Astrocyte (in vitro differentiated cells and primary cell): Measurements from ENCODE around the gene EXPH5. TPM values are rescaled to one million over a fixed set of nuclear protein-coding genes. Genes with fewer than 3 reads are reported as not detected.

Experiments used
- DNase-seq: peaks from one replicate; pipeline ENCODE4 v3.0.0-alpha.2; 2010; ENCODE audit warnings: low read depth
- FAIRE-seq: peaks from 2 replicates; lab custom pipeline; 2011; peaks lifted over from hg19 to GRCh38; lab: Jason Lieb, UNC
- H2AFZ ChIP-seq: 2 replicates; pipeline ENCODE4 v1.6.0; 2012; ENCODE audit warnings: low read depth, low read length, inconsistent platforms
- H3K27ac ChIP-seq: 2 replicates; pipeline ENCODE4 v1.5.1; 2011; ENCODE audit warnings: low read depth, low read length, inconsistent platforms
- H3K27me3 ChIP-seq: 2 replicates; pipeline ENCODE4 v1.6.0; 2011; ENCODE audit warnings: low read length, inconsistent platforms; ENCODE audit not compliant: insufficient read depth
- H3K36me3 ChIP-seq: 2 replicates; pipeline ENCODE4 v1.5.1; 2011; ENCODE audit warnings: low read length, inconsistent platforms; ENCODE audit not compliant: insufficient read depth
- H3K4me1 ChIP-seq: 2 replicates; pipeline ENCODE4 v1.5.1; 2011; ENCODE audit warnings: low read length, inconsistent platforms; ENCODE audit not compliant: insufficient read depth
- H3K4me2 ChIP-seq: 2 replicates; pipeline ENCODE4 v1.6.0; 2012; ENCODE audit warnings: low read length, inconsistent platforms
- H3K4me3 ChIP-seq: 2 replicates; pipeline ENCODE4 v1.5.1; 2011; ENCODE audit warnings: low read depth, mild to moderate bottlenecking, low read length, inconsistent platforms; ENCODE audit not compliant: insufficient read depth
- H3K79me2 ChIP-seq: 2 replicates; pipeline ENCODE4 v1.6.0; 2012; ENCODE audit warnings: mild to moderate bottlenecking, low read length, inconsistent platforms; ENCODE audit not compliant: insufficient read depth
- H3K9ac ChIP-seq: 2 replicates; pipeline ENCODE4 v1.6.0; 2012; ENCODE audit warnings: mild to moderate bottlenecking, low read length, inconsistent platforms
- H3K9me3 ChIP-seq: 2 replicates; pipeline ENCODE4 v1.5.1; 2012; ENCODE audit warnings: low read depth, mild to moderate bottlenecking, low read length, inconsistent platforms; ENCODE audit not compliant: insufficient read depth
- H4K20me1 ChIP-seq: 2 replicates; pipeline ENCODE4 v1.6.0; 2012; ENCODE audit warnings: low read length, inconsistent platforms; ENCODE audit not compliant: insufficient read depth
- H3K27ac Mint-ChIP-seq: one replicate; pipeline ENCODE4 v1.8.0; 2021; ENCODE audit warnings: mild to moderate bottlenecking, mixed read lengths; ENCODE audit not compliant: unreplicated experiment
- H3K27me3 Mint-ChIP-seq: one replicate; pipeline ENCODE4 v1.8.0; 2021; ENCODE audit warnings: low read depth, mixed read lengths; ENCODE audit not compliant: unreplicated experiment
- H3K36me3 Mint-ChIP-seq: one replicate; pipeline ENCODE4 v1.8.0; 2021; ENCODE audit warnings: low read depth, mixed read lengths; ENCODE audit not compliant: unreplicated experiment
- H3K4me1 Mint-ChIP-seq: one replicate; pipeline ENCODE4 v1.8.0; 2021; ENCODE audit warnings: low read depth, mixed read lengths; ENCODE audit not compliant: unreplicated experiment
- H3K4me3 Mint-ChIP-seq: one replicate; pipeline ENCODE4 v1.8.0; 2021; ENCODE audit warnings: mild to moderate bottlenecking, moderate library complexity, mixed read lengths; ENCODE audit not compliant: unreplicated experiment
- H3K9me3 Mint-ChIP-seq: one replicate; pipeline ENCODE4 v1.8.0; 2021; ENCODE audit warnings: mild to moderate bottlenecking, mixed read lengths; ENCODE audit not compliant: unreplicated experiment
- CTCF ChIP-seq: IDR thresholded peaks from 2 replicates; pipeline ENCODE4 v1.5.1; 2011; ENCODE audit warnings: low read depth, mild to moderate bottlenecking, inconsistent platforms, low read length, moderate library complexity; ENCODE audit not compliant: insufficient read depth
- EZH2 ChIP-seq: IDR thresholded peaks from 2 replicates; pipeline ENCODE4 v1.6.1; 2012; ENCODE audit warnings: mild to moderate bottlenecking, low read length, inconsistent platforms; ENCODE audit not compliant: insufficient read depth
- total RNA-seq: library from RNA; stranded (reverse); gene quantifications from 2 replicates; pipeline ENCODE4 v1.2.1, GENCODE V29; 2021

EXPH5 gene
- total RNA-seq, 1 donor from 2014 or later: 7.9 TPM

GRCh38 chr11:108593923-108594434 lies 411 bp upstream of the EXPH5 start:
- H3K27ac Mint-ChIP-seq: no peak overlapping the region

GRCh38 chr11:108592591-108593213 lies 866 bp downstream of the EXPH5 start:
- no peaks in the 10 kb centered on the region for H3K79me2 ChIP-seq
- peaks cover 4% of the 10 kb centered on the region for H3K4me1 ChIP-seq
- Mint-ChIP-seq H3K4me1 (peaks cover 8% of the 10 kb centered on the region), H3K9me3 (no peaks in the 10 kb centered on the region), H3K4me3 (peak overlapping the region; percentile 95), H3K36me3 (no peaks in the 10 kb centered on the region), H3K27me3 (no peaks in the 10 kb centered on the region), H3K27ac (peak overlapping the region; percentile 71)
- peaks cover 17% of the 10 kb centered on the region for H3K27me3 ChIP-seq
- H3K4me2 ChIP-seq: peak overlapping the region; percentile 93
- FAIRE-seq: no peak
- TF ChIP-seq EZH2 (no peak), CTCF (no peak)
- no peaks in the 10 kb centered on the region for H4K20me1 ChIP-seq
- peak overlapping the region; percentile 88 for H2AFZ ChIP-seq
- no peaks in the 10 kb centered on the region for H3K9me3 ChIP-seq
- peak overlapping the region; percentile 78 for H3K4me3 ChIP-seq
- no peaks in the 10 kb centered on the region for H3K36me3 ChIP-seq
- no peak overlapping the region for H3K27ac ChIP-seq
- no peak for DNase-seq
- peak overlapping the region; percentile 75 for H3K9ac ChIP-seq

More at GRCh38 chr11:108593923-108594434, 411 bp upstream of the EXPH5 start:
- Mint-ChIP-seq H3K36me3 (no peaks in the 10 kb centered on the region), H3K9me3 (no peaks in the 10 kb centered on the region), H3K4me1 (peaks cover 15% of the 10 kb centered on the region), H3K4me3 (peak overlapping the region; percentile 95), H3K27me3 (no peaks in the 10 kb centered on the region)
- no peaks in the 10 kb centered on the region for H3K9me3 ChIP-seq
- DNase-seq: no peak
- peaks cover 17% of the 10 kb centered on the region for H3K27me3 ChIP-seq
- peaks cover 4% of the 10 kb centered on the region for H3K4me1 ChIP-seq
- H3K27ac ChIP-seq: no peak overlapping the region
- H3K4me2 ChIP-seq: peak overlapping the region; percentile 93
- H3K4me3 ChIP-seq: peak overlapping the region; percentile 78
- FAIRE-seq: no peak
- H3K36me3 ChIP-seq: no peaks in the 10 kb centered on the region
- H2AFZ ChIP-seq: peak overlapping the region; percentile 88
- H3K9ac ChIP-seq: no peak overlapping the region
- no peaks in the 10 kb centered on the region for H3K79me2 ChIP-seq
- no peak for TF ChIP-seq CTCF
- TF ChIP-seq EZH2: no peak
- H4K20me1 ChIP-seq: no peaks in the 10 kb centered on the region

- H4K20me1 ChIP-seq: no peaks in the 10 kb centered on the region
- no peak overlapping the region for H3K4me2 ChIP-seq
- Mint-ChIP-seq H3K9me3 (no peaks in the 10 kb centered on the region), H3K4me1 (peaks cover 6% of the 10 kb centered on the region), H3K36me3 (no peaks in the 10 kb centered on the region), H3K4me3 (peak overlapping the region; percentile 95), H3K27ac (no peak overlapping the region), H3K27me3 (no peaks in the 10 kb centered on the region)
- H3K79me2 ChIP-seq: no peaks in the 10 kb centered on the region
- H3K4me3 ChIP-seq: no peak overlapping the region
- H3K4me1 ChIP-seq: peaks cover 4% of the 10 kb centered on the region
- no peaks in the 10 kb centered on the region for H3K9me3 ChIP-seq
- FAIRE-seq (no peak), DNase-seq (no peak)
- H3K27ac ChIP-seq: no peak overlapping the region
- H3K36me3 ChIP-seq: no peaks in the 10 kb centered on the region
- no peak overlapping the region for H3K9ac ChIP-seq
- no peak overlapping the region for H2AFZ ChIP-seq
- H3K27me3 ChIP-seq: peaks cover 17% of the 10 kb centered on the region
- no peak for TF ChIP-seq EZH2
- TF ChIP-seq CTCF: no peak
Observed at GRCh38 chr11:108591893-108592292, 1.7 kb downstream of the EXPH5 start.
